Astrocyte (in vitro differentiated cells and primary cell): ENCODE data around the gene NCOA5. TPM values are rescaled to one million over a fixed set of nuclear protein-coding genes. Genes with fewer than 3 reads are reported as not detected.

ENCODE experiments used
- DNase-seq: peaks from one replicate; pipeline ENCODE4 v3.0.0-alpha.2; 2010; ENCODE audit warnings: low read depth
- FAIRE-seq: peaks from 2 replicates; lab custom pipeline; 2011; peaks lifted over from hg19 to GRCh38; lab: Jason Lieb, UNC
- H2AFZ ChIP-seq: 2 replicates; pipeline ENCODE4 v1.6.0; 2012; ENCODE audit warnings: low read depth, low read length, inconsistent platforms
- H3K27ac ChIP-seq: 2 replicates; pipeline ENCODE4 v1.5.1; 2011; ENCODE audit warnings: low read depth, low read length, inconsistent platforms
- H3K27me3 ChIP-seq: 2 replicates; pipeline ENCODE4 v1.6.0; 2011; ENCODE audit warnings: low read length, inconsistent platforms; ENCODE audit not compliant: insufficient read depth
- H3K36me3 ChIP-seq: 2 replicates; pipeline ENCODE4 v1.5.1; 2011; ENCODE audit warnings: low read length, inconsistent platforms; ENCODE audit not compliant: insufficient read depth
- H3K4me1 ChIP-seq: 2 replicates; pipeline ENCODE4 v1.5.1; 2011; ENCODE audit warnings: low read length, inconsistent platforms; ENCODE audit not compliant: insufficient read depth
- H3K4me2 ChIP-seq: 2 replicates; pipeline ENCODE4 v1.6.0; 2012; ENCODE audit warnings: low read length, inconsistent platforms
- H3K4me3 ChIP-seq: 2 replicates; pipeline ENCODE4 v1.5.1; 2011; ENCODE audit warnings: low read depth, mild to moderate bottlenecking, low read length, inconsistent platforms; ENCODE audit not compliant: insufficient read depth
- H3K79me2 ChIP-seq: 2 replicates; pipeline ENCODE4 v1.6.0; 2012; ENCODE audit warnings: mild to moderate bottlenecking, low read length, inconsistent platforms; ENCODE audit not compliant: insufficient read depth
- H3K9ac ChIP-seq: 2 replicates; pipeline ENCODE4 v1.6.0; 2012; ENCODE audit warnings: mild to moderate bottlenecking, low read length, inconsistent platforms
- H3K9me3 ChIP-seq: 2 replicates; pipeline ENCODE4 v1.5.1; 2012; ENCODE audit warnings: low read depth, mild to moderate bottlenecking, low read length, inconsistent platforms; ENCODE audit not compliant: insufficient read depth
- H4K20me1 ChIP-seq: 2 replicates; pipeline ENCODE4 v1.6.0; 2012; ENCODE audit warnings: low read length, inconsistent platforms; ENCODE audit not compliant: insufficient read depth
- H3K27ac Mint-ChIP-seq: one replicate; pipeline ENCODE4 v1.8.0; 2021; ENCODE audit warnings: mild to moderate bottlenecking, mixed read lengths; ENCODE audit not compliant: unreplicated experiment
- H3K27me3 Mint-ChIP-seq: one replicate; pipeline ENCODE4 v1.8.0; 2021; ENCODE audit warnings: low read depth, mixed read lengths; ENCODE audit not compliant: unreplicated experiment
- H3K36me3 Mint-ChIP-seq: one replicate; pipeline ENCODE4 v1.8.0; 2021; ENCODE audit warnings: low read depth, mixed read lengths; ENCODE audit not compliant: unreplicated experiment
- H3K4me1 Mint-ChIP-seq: one replicate; pipeline ENCODE4 v1.8.0; 2021; ENCODE audit warnings: low read depth, mixed read lengths; ENCODE audit not compliant: unreplicated experiment
- H3K4me3 Mint-ChIP-seq: one replicate; pipeline ENCODE4 v1.8.0; 2021; ENCODE audit warnings: mild to moderate bottlenecking, moderate library complexity, mixed read lengths; ENCODE audit not compliant: unreplicated experiment
- H3K9me3 Mint-ChIP-seq: one replicate; pipeline ENCODE4 v1.8.0; 2021; ENCODE audit warnings: mild to moderate bottlenecking, mixed read lengths; ENCODE audit not compliant: unreplicated experiment
- EZH2 ChIP-seq: IDR thresholded peaks from 2 replicates; pipeline ENCODE4 v1.6.1; 2012; ENCODE audit warnings: mild to moderate bottlenecking, low read length, inconsistent platforms; ENCODE audit not compliant: insufficient read depth
- total RNA-seq: library from RNA; stranded (reverse); gene quantifications from 2 replicates; pipeline ENCODE4 v1.2.1, GENCODE V29; 2021
- TF ChIP-seq, protein P1 (sequence below): IDR thresholded peaks from 2 replicates; pipeline ENCODE4 v1.5.1; 2011; ENCODE audit warnings: low read depth, mild to moderate bottlenecking, inconsistent platforms, low read length, moderate library complexity; ENCODE audit not compliant: insufficient read depth

The NCOA5 gene
- total RNA-seq, 1 donor from 2014 or later, result 20.7 TPM

- Mint-ChIP-seq H3K4me1 (peaks cover 6% of the 10 kb centered on the region), H3K27ac (no peak overlapping the region), H3K27me3 (peaks cover 81% of the 10 kb centered on the region), H3K4me3 (no peak overlapping the region), H3K36me3 (no peaks in the 10 kb centered on the region), H3K9me3 (peaks cover 3% of the 10 kb centered on the region)
- H3K9me3 ChIP-seq, result no peaks in the 10 kb centered on the region
- no peaks in the 10 kb centered on the region for H4K20me1 ChIP-seq
- no peak overlapping the region for H3K4me2 ChIP-seq
- H3K36me3 ChIP-seq, result no peaks in the 10 kb centered on the region
- FAIRE-seq, result no peak
- no peak overlapping the region for H2AFZ ChIP-seq
- peaks cover 33% of the 10 kb centered on the region for H3K27me3 ChIP-seq
- no peak for TF ChIP-seq EZH2
- H3K4me3 ChIP-seq, result no peak overlapping the region
- no peaks in the 10 kb centered on the region for H3K79me2 ChIP-seq
- H3K27ac ChIP-seq, result no peak overlapping the region
- no peak overlapping the region for H3K9ac ChIP-seq
- DNase-seq, result no peak
- H3K4me1 ChIP-seq, result peaks cover 4% of the 10 kb centered on the region
Observed at GRCh38 chr20:46137816-46138215, 48.1 kb upstream of the NCOA5 start.

- H3K4me3 ChIP-seq, result no peak overlapping the region
- Mint-ChIP-seq H3K9me3 (no peaks in the 10 kb centered on the region), H3K27me3 (peaks cover 78% of the 10 kb centered on the region), H3K36me3 (no peaks in the 10 kb centered on the region), H3K4me3 (no peak overlapping the region), H3K4me1 (peaks cover 6% of the 10 kb centered on the region), H3K27ac (no peak overlapping the region)
- H3K4me1 ChIP-seq, result peaks cover 5% of the 10 kb centered on the region
- no peak overlapping the region for H3K9ac ChIP-seq
- no peak overlapping the region for H3K27ac ChIP-seq
- FAIRE-seq, result no peak
- no peaks in the 10 kb centered on the region for H3K36me3 ChIP-seq
- H3K9me3 ChIP-seq, result no peaks in the 10 kb centered on the region
- H3K79me2 ChIP-seq, result no peaks in the 10 kb centered on the region
- TF ChIP-seq, protein P1, sequence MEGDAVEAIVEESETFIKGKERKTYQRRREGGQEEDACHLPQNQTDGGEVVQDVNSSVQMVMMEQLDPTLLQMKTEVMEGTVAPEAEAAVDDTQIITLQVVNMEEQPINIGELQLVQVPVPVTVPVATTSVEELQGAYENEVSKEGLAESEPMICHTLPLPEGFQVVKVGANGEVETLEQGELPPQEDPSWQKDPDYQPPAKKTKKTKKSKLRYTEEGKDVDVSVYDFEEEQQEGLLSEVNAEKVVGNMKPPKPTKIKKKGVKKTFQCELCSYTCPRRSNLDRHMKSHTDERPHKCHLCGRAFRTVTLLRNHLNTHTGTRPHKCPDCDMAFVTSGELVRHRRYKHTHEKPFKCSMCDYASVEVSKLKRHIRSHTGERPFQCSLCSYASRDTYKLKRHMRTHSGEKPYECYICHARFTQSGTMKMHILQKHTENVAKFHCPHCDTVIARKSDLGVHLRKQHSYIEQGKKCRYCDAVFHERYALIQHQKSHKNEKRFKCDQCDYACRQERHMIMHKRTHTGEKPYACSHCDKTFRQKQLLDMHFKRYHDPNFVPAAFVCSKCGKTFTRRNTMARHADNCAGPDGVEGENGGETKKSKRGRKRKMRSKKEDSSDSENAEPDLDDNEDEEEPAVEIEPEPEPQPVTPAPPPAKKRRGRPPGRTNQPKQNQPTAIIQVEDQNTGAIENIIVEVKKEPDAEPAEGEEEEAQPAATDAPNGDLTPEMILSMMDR, result no peak
- DNase-seq, result no peak
- peaks cover 24% of the 10 kb centered on the region for H3K27me3 ChIP-seq
- H2AFZ ChIP-seq, result no peak overlapping the region
- H3K4me2 ChIP-seq, result no peak overlapping the region
- H4K20me1 ChIP-seq, result no peaks in the 10 kb centered on the region
Observed at GRCh38 chr20:46135856-46136633, 46.3 kb upstream of the NCOA5 start.

DNA sequence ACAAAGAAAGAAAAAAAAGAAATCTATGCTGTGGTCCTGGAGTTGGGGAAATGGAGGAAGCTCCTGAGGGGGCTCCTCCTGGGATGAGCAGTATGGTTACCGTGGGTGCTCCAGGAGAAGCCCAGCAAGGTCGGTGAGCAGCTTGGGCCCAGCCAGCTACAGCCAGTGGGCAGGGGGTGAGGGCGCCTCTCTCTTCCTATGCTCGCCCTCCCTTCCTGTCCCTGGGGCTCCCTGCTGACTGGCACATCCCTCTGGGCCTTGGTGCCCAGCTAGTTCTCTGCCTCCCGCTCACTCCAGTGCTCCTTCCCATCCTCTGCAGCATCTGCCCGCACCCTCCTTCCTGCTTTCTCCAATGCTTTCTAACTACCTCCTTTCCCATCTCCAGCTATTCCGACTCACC is 45.0 kb upstream of the NCOA5 start:
- Mint-ChIP-seq H3K4me1 (peaks cover 12% of the 10 kb centered on the region), H3K27ac (no peak overlapping the region), H3K9me3 (no peaks in the 10 kb centered on the region), H3K27me3 (peaks cover 78% of the 10 kb centered on the region), H3K36me3 (no peaks in the 10 kb centered on the region), H3K4me3 (no peak overlapping the region)
- H3K4me1 ChIP-seq, result peaks cover 5% of the 10 kb centered on the region
- H3K27ac ChIP-seq, result no peak overlapping the region
- TF ChIP-seq, protein P1, result no peak
- no peak overlapping the region for H3K4me3 ChIP-seq
- H3K9me3 ChIP-seq, result no peaks in the 10 kb centered on the region
- no peak overlapping the region for H2AFZ ChIP-seq
- no peak overlapping the region for H3K9ac ChIP-seq
- no peak overlapping the region for H3K4me2 ChIP-seq
- no peaks in the 10 kb centered on the region for H3K79me2 ChIP-seq
- no peaks in the 10 kb centered on the region for H4K20me1 ChIP-seq
- FAIRE-seq, result no peak
- DNase-seq, result no peak
- H3K27me3 ChIP-seq, result peaks cover 20% of the 10 kb centered on the region
- H3K36me3 ChIP-seq, result no peaks in the 10 kb centered on the region
